Neural progenitor cell (in vitro differentiated cells): ENCODE results near the gene CELF4. TPM values are rescaled to one million over a fixed set of nuclear protein-coding genes. Genes with fewer than 3 reads are reported as not detected.

Source experiments
- DNase-seq: peaks from one replicate; pipeline ENCODE4 v3.0.0-alpha.2; 2016; ENCODE audit warnings: low spot score
- H2AFZ ChIP-seq: fragments of 200-600 bp; sonication (generic); replicated peaks from 2 replicates; pipeline ENCODE4 v1.6.1; 2016; ENCODE audit warnings: antibody characterized with exemption
- H3F3A ChIP-seq: fragments of 200-600 bp; sonication (generic); 2 replicates; pipeline ENCODE4 v1.6.1; 2016; ENCODE audit warnings: antibody characterized with exemption, low read depth
- H3K27ac ChIP-seq: fragments of 200-600 bp; sonication (generic); 2 replicates; pipeline ENCODE4 v1.5.1; 2016; ENCODE audit warnings: mild to moderate bottlenecking
- H3K27me3 ChIP-seq: fragments of 200-600 bp; sonication (generic); 2 replicates; pipeline ENCODE4 v1.6.1; 2016; ENCODE audit warnings: mild to moderate bottlenecking, moderate library complexity
- H3K36me3 ChIP-seq: fragments of 200-600 bp; sonication (generic); 2 replicates; pipeline ENCODE4 v1.5.1; 2016
- H3K4me1 ChIP-seq: fragments of 200-600 bp; sonication (generic); 2 replicates; pipeline ENCODE4 v1.6.1; 2016; ENCODE audit warnings: mixed run types
- H3K4me2 ChIP-seq: fragments of 200-600 bp; sonication (generic); 2 replicates; pipeline ENCODE4 v1.6.1; 2016
- H3K4me3 ChIP-seq: fragments of 200-600 bp; sonication (generic); 2 replicates; pipeline ENCODE4 v1.5.1; 2016
- H3K79me2 ChIP-seq: fragments of 200-600 bp; sonication (generic); 2 replicates; pipeline ENCODE4 v1.6.1; 2016; ENCODE audit warnings: low read depth
- H3K9ac ChIP-seq: fragments of 200-600 bp; sonication (generic); 2 replicates; pipeline ENCODE4 v1.6.1; 2016
- H3K9me3 ChIP-seq: fragments of 200-600 bp; sonication (generic); 2 replicates; pipeline ENCODE4 v1.5.1; 2016; ENCODE audit warnings: low read depth
- H4K20me1 ChIP-seq: fragments of 200-600 bp; sonication (generic); 2 replicates; pipeline ENCODE4 v1.6.1; 2016; ENCODE audit warnings: low read depth
- H3K27ac Mint-ChIP-seq: 3 replicates; pipeline ENCODE4 v1.8.0; 2021; ENCODE audit warnings: mixed read lengths
- H3K27me3 Mint-ChIP-seq: 2 replicates; pipeline ENCODE4 v1.8.0; 2022; ENCODE audit warnings: low read depth, mild to moderate bottlenecking, inconsistent platforms, moderate library complexity, mixed read lengths; ENCODE audit not compliant: insufficient read depth
- H3K36me3 Mint-ChIP-seq: 3 replicates; pipeline ENCODE4 v1.8.0; 2021; ENCODE audit warnings: mixed read lengths
- H3K4me1 Mint-ChIP-seq: 3 replicates; pipeline ENCODE4 v1.8.0; 2021; ENCODE audit warnings: mixed read lengths
- H3K4me3 Mint-ChIP-seq: 3 replicates; pipeline ENCODE4 v1.8.0; 2021; ENCODE audit warnings: mild to moderate bottlenecking, moderate library complexity, mixed read lengths
- H3K9me3 Mint-ChIP-seq: 3 replicates; pipeline ENCODE4 v1.8.0; 2020; ENCODE audit warnings: mixed read lengths
- CTCF ChIP-seq: fragments of 200-600 bp; sonication (generic); IDR thresholded peaks from 2 replicates; pipeline ENCODE4 v1.5.1; 2017; ENCODE audit warnings: antibody characterized with exemption, mild to moderate bottlenecking
- EZH2 ChIP-seq: fragments of 200-600 bp; sonication (generic); IDR thresholded peaks from 2 replicates; pipeline ENCODE4 v1.6.1; 2017; ENCODE audit warnings: antibody characterized with exemption, mild to moderate bottlenecking, moderate library complexity
- EZH2phosphoT487 ChIP-seq: fragments of 200-600 bp; sonication (generic); IDR thresholded peaks from 2 replicates; pipeline ENCODE4 v1.6.1; 2017; ENCODE audit warnings: antibody characterized with exemption
- total RNA-seq: library from RNA; depleted of rRNA; stranded (reverse); fragments of >200 nt; gene quantifications from 2 replicates; pipeline ENCODE4 v1.2.3, GENCODE V29; 2015; ENCODE audit warnings: low replicate concordance

Gene CELF4
- total RNA-seq, 1 donor from 2014 or later = 1.8 TPM

GRCh38 chr18:37258131-37258530 lies 307.5 kb downstream of the CELF4 start:
- Histone ChIP-seq H3K4me1 (peaks cover 3% of the 10 kb centered on the region), H3F3A (no peaks in the 10 kb centered on the region), H3K36me3 (no peaks in the 10 kb centered on the region), H3K4me3 (no peak overlapping the region), H3K27ac (no peak overlapping the region), H3K79me2 (no peaks in the 10 kb centered on the region), H2AFZ (no peak overlapping the region), H3K9me3 (no peaks in the 10 kb centered on the region), H3K27me3 (peaks cover 44% of the 10 kb centered on the region), H3K9ac (no peak overlapping the region), H3K4me2 (no peak overlapping the region), H4K20me1 (no peaks in the 10 kb centered on the region)
- H3K9me3 Mint-ChIP-seq = no peaks in the 10 kb centered on the region
- H3K36me3 Mint-ChIP-seq = no peaks in the 10 kb centered on the region
- H3K4me3 Mint-ChIP-seq = no peak overlapping the region
- no peak overlapping the region for H3K27ac Mint-ChIP-seq
- DNase-seq = no peak
- peaks cover 7% of the 10 kb centered on the region for H3K4me1 Mint-ChIP-seq
- TF ChIP-seq EZH2 = no peak
- TF ChIP-seq CTCF = no peak
- no peak for TF ChIP-seq EZH2phosphoT487
- peaks cover 19% of the 10 kb centered on the region for H3K27me3 Mint-ChIP-seq

GRCh38 chr18:37254973-37255372 lies 310.6 kb downstream of the CELF4 start:
- Histone ChIP-seq H3K9ac (no peak overlapping the region), H3F3A (no peaks in the 10 kb centered on the region), H3K4me2 (no peak overlapping the region), H2AFZ (peak overlapping the region; percentile 58), H3K4me1 (peaks cover 6% of the 10 kb centered on the region), H3K36me3 (no peaks in the 10 kb centered on the region), H3K4me3 (no peak overlapping the region), H4K20me1 (no peaks in the 10 kb centered on the region), H3K27me3 (peaks cover 68% of the 10 kb centered on the region), H3K27ac (no peak overlapping the region), H3K79me2 (no peaks in the 10 kb centered on the region), H3K9me3 (no peaks in the 10 kb centered on the region)
- peak overlapping the region; percentile 89 for H3K4me3 Mint-ChIP-seq
- H3K4me1 Mint-ChIP-seq = peaks cover 12% of the 10 kb centered on the region
- DNase-seq = no peak
- TF ChIP-seq EZH2phosphoT487 (no peak), CTCF (no peak), EZH2 (no peak)
- no peak overlapping the region for H3K27ac Mint-ChIP-seq
- H3K36me3 Mint-ChIP-seq = no peaks in the 10 kb centered on the region
- H3K27me3 Mint-ChIP-seq = peaks cover 18% of the 10 kb centered on the region
- no peaks in the 10 kb centered on the region for H3K9me3 Mint-ChIP-seq

- Histone ChIP-seq H3K4me1 (peaks cover 6% of the 10 kb centered on the region), H3K27ac (no peak overlapping the region), H3K9me3 (no peaks in the 10 kb centered on the region), H3K9ac (no peak overlapping the region), H3K36me3 (no peaks in the 10 kb centered on the region), H2AFZ (peak overlapping the region; percentile 58), H4K20me1 (no peaks in the 10 kb centered on the region), H3K79me2 (no peaks in the 10 kb centered on the region), H3K4me2 (peak overlapping the region; percentile 98), H3K27me3 (peaks cover 68% of the 10 kb centered on the region), H3F3A (no peaks in the 10 kb centered on the region), H3K4me3 (peak overlapping the region; percentile 84)
- H3K4me3 Mint-ChIP-seq = peak overlapping the region; percentile 89
- no peaks in the 10 kb centered on the region for H3K36me3 Mint-ChIP-seq
- H3K27me3 Mint-ChIP-seq = peaks cover 18% of the 10 kb centered on the region
- no peak for DNase-seq
- H3K4me1 Mint-ChIP-seq = peaks cover 10% of the 10 kb centered on the region
- H3K9me3 Mint-ChIP-seq = no peaks in the 10 kb centered on the region
- no peak for TF ChIP-seq EZH2phosphoT487
- no peak for TF ChIP-seq CTCF
- TF ChIP-seq EZH2 = peak; percentile 53
- no peak overlapping the region for H3K27ac Mint-ChIP-seq
These were observed 311.3 kb downstream of the CELF4 start for GRCh38 chr18:37254236-37254754.
